Activated B cell treated with CpG ODN at 0.5 μM for 24 hours (primary cell): ENCODE results near the gene CLPX. TPM values are rescaled to one million over a fixed set of nuclear protein-coding genes. Genes with fewer than 3 reads are reported as not detected.
"Not testable (repeated sequence)": the region's sequence is repeated elsewhere in the genome, so short reads cannot be mapped to it uniquely, and the experiment has no call there.

Experiments used
- ATAC-seq: fragments of 200-7000 bp; cut with Tn5 transposase; one replicate; pipeline ENCODE4 v1.10.0; 2021; ENCODE audit warnings: low read depth, mild to moderate bottlenecking, moderate library complexity
- CTCF ChIA-PET: fragments of 350-600 bp; sonication (Branson Sonifier 250); formaldehyde crosslinking; loops from one replicate; lab custom pipeline; 2021; ENCODE audit warnings: antibody characterized with exemption; lab: Charles Lee
- POLR2A ChIA-PET: fragments of 350-600 bp; sonication (Branson Sonifier 250); formaldehyde crosslinking; loops from one replicate; lab custom pipeline; 2021; ENCODE audit warnings: antibody characterized with exemption; lab: Charles Lee
- DNase-seq: peaks from one replicate; pipeline ENCODE4 v3.0.0; 2022
- H3K27ac Mint-ChIP-seq: one replicate; pipeline ENCODE4 v1.8.0; 2020; ENCODE audit warnings: mixed read lengths
- H3K27me3 Mint-ChIP-seq: one replicate; pipeline ENCODE4 v1.8.0; 2021; ENCODE audit warnings: mixed read lengths
- H3K36me3 Mint-ChIP-seq: one replicate; pipeline ENCODE4 v1.8.0; 2021; ENCODE audit warnings: low read depth, mixed read lengths
- H3K4me1 Mint-ChIP-seq: one replicate; pipeline ENCODE4 v1.8.0; 2021; ENCODE audit warnings: mixed read lengths
- H3K4me3 Mint-ChIP-seq: one replicate; pipeline ENCODE4 v1.8.0; 2020; ENCODE audit warnings: mild to moderate bottlenecking, mixed read lengths
- H3K9me3 Mint-ChIP-seq: one replicate; pipeline ENCODE4 v1.8.0; 2020; ENCODE audit warnings: mixed read lengths
- intact Hi-C: fragments of 100-400 bp; cut with micrococcal nuclease; formaldehyde crosslinking; loops from one replicate; pipeline ENCODE4 v1.15.1; 2024
- total RNA-seq: library from RNA; stranded (reverse); gene quantifications from 2 replicates; pipeline ENCODE4 v1.2.3, GENCODE V29; 2022
- TF ChIP-seq, protein P1 (sequence below): fragments of 200-600 bp; IDR thresholded peaks from one replicate; pipeline ENCODE4 v1.8.0; 2022; ENCODE audit warnings: antibody characterized with exemption, mild to moderate bottlenecking

The CLPX gene
- total RNA-seq, 1 donor from 2014 or later, result 53.5 TPM

DNA sequence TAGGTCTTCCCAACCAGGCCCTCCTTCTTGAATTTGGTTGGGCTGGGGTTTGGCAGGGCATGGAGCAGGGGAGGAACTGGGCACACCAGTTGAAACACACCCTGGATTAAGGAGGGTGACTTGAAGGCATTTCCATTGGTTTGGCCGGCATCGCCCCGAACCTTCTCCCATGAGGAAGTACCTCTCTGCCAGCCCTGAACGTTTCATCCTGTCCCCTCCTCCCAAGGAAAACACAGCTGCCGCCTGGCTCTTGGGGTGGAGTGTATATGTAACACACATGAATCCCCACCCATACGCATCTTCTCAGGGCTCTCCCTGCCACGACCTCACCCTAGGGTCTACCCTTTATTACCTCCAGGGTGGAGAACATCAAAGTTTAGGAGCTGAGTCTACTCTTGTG is 84.7 kb downstream of the CLPX start:
- ATAC-seq (no peak), DNase-seq (no peak)
- no peaks in the 10 kb centered on the region for H3K27me3 Mint-ChIP-seq
- no peak overlapping the region for H3K4me3 Mint-ChIP-seq
- no peak overlapping the region for H3K27ac Mint-ChIP-seq
- ChIA-PET POLR2A (no interaction called here), CTCF (no interaction called here)
- H3K9me3 Mint-ChIP-seq, result no peaks in the 10 kb centered on the region
- peaks cover 62% of the 10 kb centered on the region for H3K36me3 Mint-ChIP-seq
- TF ChIP-seq, protein P1, sequence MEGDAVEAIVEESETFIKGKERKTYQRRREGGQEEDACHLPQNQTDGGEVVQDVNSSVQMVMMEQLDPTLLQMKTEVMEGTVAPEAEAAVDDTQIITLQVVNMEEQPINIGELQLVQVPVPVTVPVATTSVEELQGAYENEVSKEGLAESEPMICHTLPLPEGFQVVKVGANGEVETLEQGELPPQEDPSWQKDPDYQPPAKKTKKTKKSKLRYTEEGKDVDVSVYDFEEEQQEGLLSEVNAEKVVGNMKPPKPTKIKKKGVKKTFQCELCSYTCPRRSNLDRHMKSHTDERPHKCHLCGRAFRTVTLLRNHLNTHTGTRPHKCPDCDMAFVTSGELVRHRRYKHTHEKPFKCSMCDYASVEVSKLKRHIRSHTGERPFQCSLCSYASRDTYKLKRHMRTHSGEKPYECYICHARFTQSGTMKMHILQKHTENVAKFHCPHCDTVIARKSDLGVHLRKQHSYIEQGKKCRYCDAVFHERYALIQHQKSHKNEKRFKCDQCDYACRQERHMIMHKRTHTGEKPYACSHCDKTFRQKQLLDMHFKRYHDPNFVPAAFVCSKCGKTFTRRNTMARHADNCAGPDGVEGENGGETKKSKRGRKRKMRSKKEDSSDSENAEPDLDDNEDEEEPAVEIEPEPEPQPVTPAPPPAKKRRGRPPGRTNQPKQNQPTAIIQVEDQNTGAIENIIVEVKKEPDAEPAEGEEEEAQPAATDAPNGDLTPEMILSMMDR, result no peak
- intact Hi-C loops, result loop anchor here (2.0 kb wide), 1 partner anchor 68 kb away; no protein-coding TSS in a partner anchor
- no peaks in the 10 kb centered on the region for H3K4me1 Mint-ChIP-seq

DNA sequence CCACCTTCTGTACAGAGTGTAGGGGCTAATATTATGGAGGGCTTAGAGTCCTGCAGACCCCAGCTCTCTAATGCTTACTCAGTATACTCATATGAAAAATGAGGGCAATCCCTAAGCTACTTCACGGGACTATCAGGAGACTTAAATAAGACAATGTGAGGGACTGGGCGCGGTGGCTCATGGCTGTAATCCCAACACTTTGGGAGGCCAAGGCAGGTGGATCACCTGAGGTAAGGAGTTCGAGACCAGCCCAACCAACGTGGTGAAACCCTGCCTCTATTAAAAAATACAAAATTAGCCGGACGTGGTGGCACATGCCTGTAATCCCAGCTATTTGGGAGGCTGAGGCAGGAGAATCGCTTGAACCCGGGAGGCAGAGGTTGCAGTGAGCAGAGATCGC is 85.3 kb downstream of the CLPX start:
- H3K4me3 Mint-ChIP-seq, ATAC-seq, H3K27ac Mint-ChIP-seq, H3K4me1 Mint-ChIP-seq, H3K9me3 Mint-ChIP-seq, POLR2A ChIA-PET, DNase-seq, CTCF ChIA-PET, H3K27me3 Mint-ChIP-seq: not testable (repeated sequence)
- intact Hi-C loops, result loop anchor here (2.0 kb wide), 1 partner anchor 67 kb away; no protein-coding TSS in a partner anchor
- H3K36me3 Mint-ChIP-seq, result peaks cover 56% of the 10 kb centered on the region

DNA sequence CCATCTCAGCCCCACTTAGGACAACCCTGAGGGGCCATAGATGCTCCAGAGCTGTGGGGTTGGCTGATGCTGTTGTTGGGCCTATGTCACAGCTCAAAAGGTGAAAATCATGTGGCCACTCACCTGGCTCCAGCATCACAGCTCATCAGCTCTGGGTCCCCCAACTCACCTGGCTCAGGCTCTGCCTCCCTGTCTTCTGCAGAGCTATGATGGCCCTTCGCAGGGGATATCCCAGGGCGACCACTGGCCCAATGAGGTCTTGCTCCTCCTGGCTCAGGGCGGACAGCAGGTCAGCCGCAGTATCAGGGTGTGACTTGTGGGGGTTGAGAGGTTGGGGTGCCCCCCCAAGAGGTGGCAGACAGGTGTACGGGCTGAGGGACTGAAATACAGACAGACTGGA is 85.8 kb downstream of the CLPX start:
- POLR2A ChIA-PET, result no interaction called here
- DNase-seq (no peak), ATAC-seq (no peak)
- H3K4me1 Mint-ChIP-seq, result no peaks in the 10 kb centered on the region
- no peaks in the 10 kb centered on the region for H3K27me3 Mint-ChIP-seq
- CTCF ChIA-PET, result no interaction called here
- peaks cover 55% of the 10 kb centered on the region for H3K36me3 Mint-ChIP-seq
- H3K9me3 Mint-ChIP-seq, result no peaks in the 10 kb centered on the region
- H3K4me3 Mint-ChIP-seq, result no peak overlapping the region
- TF ChIP-seq, protein P1, result no peak
- H3K27ac Mint-ChIP-seq, result no peak overlapping the region
- intact Hi-C loops, result no loop called here

Other genes with a start within 250 kb of the CLPX start
- 74.7 and 75.7 TPM in 2 replicates for gene SPG21, start 195.4 kb downstream of the CLPX start, total RNA-seq
- gene MTFMT, start 155.7 kb downstream of the CLPX start, total RNA-seq, result 9.8 and 13.5 TPM in 2 replicates
- not detected in 2 replicates for gene SLC51B, start 140.0 kb downstream of the CLPX start, total RNA-seq
- not detected in 2 replicates for gene RASL12, start 117.4 kb downstream of the CLPX start, total RNA-seq
- gene KBTBD13, start 108.6 kb downstream of the CLPX start, total RNA-seq, result not detected in 2 replicates
- 5.9 and 9.6 TPM in 2 replicates for gene UBAP1L, start 70.1 kb downstream of the CLPX start, total RNA-seq
- gene PDCD7, start 51.5 kb downstream of the CLPX start, total RNA-seq, result 29.3 and 30.7 TPM in 2 replicates
- gene CILP, start 26.1 kb upstream of the CLPX start, total RNA-seq, result 0.10 and 0.18 TPM in 2 replicates
- gene PARP16, start 101.5 kb upstream of the CLPX start, total RNA-seq, result 11.2 and 11.5 TPM in 2 replicates
- not detected in 2 replicates for gene RNU5A-1, start 110.7 kb upstream of the CLPX start, total RNA-seq
- 32.5 TPM in 1 of 2 replicates, not detected in the other for gene RNU5B-1, start 119.3 kb upstream of the CLPX start, total RNA-seq
- gene IGDCC3, start 192.7 kb upstream of the CLPX start, total RNA-seq, result not detected in 2 replicates
- not detected in 2 replicates for gene IGDCC4, start 237.6 kb upstream of the CLPX start, total RNA-seq